ENCODE measurements around the gene INTS13. TPM values are rescaled to one million over a fixed set of nuclear protein-coding genes. Genes with fewer than 3 reads are reported as not detected.

Gene INTS13
- total and polyA plus RNA-seq, 2 of the 13 experiments (the other 11 are each of a cell fraction or from before 2014, with no cell fraction given): 16.3 to 43.7 TPM

DNA sequence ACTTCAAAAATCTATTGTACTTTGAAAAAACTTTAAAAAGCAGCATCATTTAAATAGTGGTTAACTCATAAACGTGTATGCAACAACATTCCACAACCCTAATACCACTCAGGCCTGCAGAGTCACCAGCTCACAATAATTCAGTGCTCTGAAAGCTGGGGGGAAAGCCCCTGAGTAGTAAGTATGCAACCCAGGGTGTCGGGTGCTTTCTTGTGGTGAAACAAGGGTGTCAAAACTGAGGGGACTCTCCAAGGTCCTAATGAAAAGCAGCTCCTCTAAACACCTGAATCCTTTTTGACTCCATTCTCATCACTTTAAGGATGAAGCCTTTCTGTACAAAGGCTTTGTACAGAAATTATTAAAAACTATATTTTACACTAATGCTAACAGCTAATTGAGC, 34.2 kb upstream of the INTS13 start (continued):
- TF ChIP-seq IKZF4 (CRISPR knock-in tag; IDR thresholded peaks at IDR 0.05; ENCODE audit: borderline replicate concordance, low read depth, not compliant biosample characterization): no peak
- no peak for TF ChIP-seq FOXO1 (CRISPR knock-in tag; IDR thresholded peaks at IDR 0.05)

DNA sequence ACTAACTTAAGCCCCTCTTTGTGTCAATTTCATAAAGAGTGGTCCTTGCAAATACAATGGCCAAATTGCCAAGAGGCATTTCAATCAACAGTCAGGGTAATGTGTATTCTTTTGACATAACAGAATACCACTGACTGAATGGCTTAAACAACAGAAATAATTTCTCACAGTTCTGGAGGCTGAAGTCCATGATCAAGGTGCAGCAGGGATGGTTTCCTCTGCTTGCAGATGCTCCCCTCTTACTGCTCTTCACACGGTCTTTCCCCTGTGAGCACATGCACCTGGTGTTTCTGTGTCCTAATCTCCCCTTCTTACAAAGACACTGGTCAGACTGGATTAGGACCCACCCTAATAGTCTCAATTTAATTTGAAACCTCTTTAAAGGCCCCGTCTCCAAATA, 32.4 kb upstream of the INTS13 start:
- intact Hi-C loops (cut with micrococcal nuclease; ENCODE audit: unreplicated experiment) (no loop called here), in situ Hi-C loops (cut with HindIII; ENCODE audit: extremely low pct_ligation_motif_present, low pct_unique_long_range_greater_than_20kb) (no loop called here)
- no peak for TF ChIP-seq ZBTB20 (CRISPR knock-in tag; IDR thresholded peaks at IDR 0.05; ENCODE audit: borderline replicate concordance, low read depth)
- no peak for TF ChIP-seq MAFG (CRISPR knock-in tag; IDR thresholded peaks at IDR 0.05)
- TF ChIP-seq, protein P1, sequence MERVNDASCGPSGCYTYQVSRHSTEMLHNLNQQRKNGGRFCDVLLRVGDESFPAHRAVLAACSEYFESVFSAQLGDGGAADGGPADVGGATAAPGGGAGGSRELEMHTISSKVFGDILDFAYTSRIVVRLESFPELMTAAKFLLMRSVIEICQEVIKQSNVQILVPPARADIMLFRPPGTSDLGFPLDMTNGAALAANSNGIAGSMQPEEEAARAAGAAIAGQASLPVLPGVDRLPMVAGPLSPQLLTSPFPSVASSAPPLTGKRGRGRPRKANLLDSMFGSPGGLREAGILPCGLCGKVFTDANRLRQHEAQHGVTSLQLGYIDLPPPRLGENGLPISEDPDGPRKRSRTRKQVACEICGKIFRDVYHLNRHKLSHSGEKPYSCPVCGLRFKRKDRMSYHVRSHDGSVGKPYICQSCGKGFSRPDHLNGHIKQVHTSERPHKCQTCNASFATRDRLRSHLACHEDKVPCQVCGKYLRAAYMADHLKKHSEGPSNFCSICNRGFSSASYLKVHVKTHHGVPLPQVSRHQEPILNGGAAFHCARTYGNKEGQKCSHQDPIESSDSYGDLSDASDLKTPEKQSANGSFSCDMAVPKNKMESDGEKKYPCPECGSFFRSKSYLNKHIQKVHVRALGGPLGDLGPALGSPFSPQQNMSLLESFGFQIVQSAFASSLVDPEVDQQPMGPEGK (CRISPR knock-in tag; IDR thresholded peaks at IDR 0.05): no peak
- no peak for TF ChIP-seq PCBP2 (optimal IDR thresholded peaks at IDR 0.05; ENCODE audit: low read depth, low read length, poor library complexity, severe bottlenecking)
- no peak for TF ChIP-seq ELF3 (CRISPR knock-in tag; IDR thresholded peaks at IDR 0.05)
- TF ChIP-seq FOSL2 (CRISPR knock-in tag; IDR thresholded peaks at IDR 0.05): no peak
- WGBS (ENCODE audit: low lambda C conversion rate): 100% methylated on average over 2 of the region's 2 CpGs
- DNase-seq (ENCODE audit: low spot score) (no peak), ATAC-seq (no peak), FAIRE-seq (no peak)
- Histone ChIP-seq H3K9me3 (ENCODE audit: low read length) (no peaks in the 10 kb centered on the region), H3K79me2 (ENCODE audit: insufficient read depth, low read length) (no peaks in the 10 kb centered on the region), H3K9ac (ENCODE audit: insufficient read depth, low read depth, low read length) (no peak overlapping the region), H4K20me1 (ENCODE audit: insufficient read depth, low read length) (no peaks in the 10 kb centered on the region), H3K4me2 (ENCODE audit: low read depth, low read length) (no peak overlapping the region), H2AFZ (ENCODE audit: low read length) (no peak overlapping the region), H3K27me3 (ENCODE audit: control insufficient read depth in 1 of 2, insufficient read depth in 2 of 2, low read length in 2 of 2) (no peaks in the 10 kb centered on the region), H3K36me3 (replicated peaks in 1 of 2; ENCODE audit: control insufficient read depth in 1 of 2, insufficient read depth in 2 of 2, low read length in 2 of 2) (peaks cover 2 to 26% of the 10 kb centered on the region in 2 experiments; a peak in 4 of 5 replicates), H3K27ac (ENCODE audit: extremely low read length, insufficient read depth, low read length) (no peak overlapping the region), H3K4me3 (replicated peaks in 1 of 3; ENCODE audit: insufficient read depth in 1 of 3, low read depth in 2 of 3, low read length in 3 of 3) (no peak overlapping the region), H3K4me1 (ENCODE audit: insufficient read depth, low read length) (no peaks in the 10 kb centered on the region)
- CTCF ChIA-PET (ENCODE audit: low intra/inter-chr PET ratio, low total read pairs): no interaction called here
- POLR2A ChIA-PET: no interaction called here
- no TSS peak for BruUV-seq (replicated peaks)

All from HepG2 (cell line).